Measurements from ENCODE around the gene POP5. TPM values are rescaled to one million over a fixed set of nuclear protein-coding genes. Genes with fewer than 3 reads are reported as not detected.
A peak's percentile ranks its signal among the peaks of the same experiment; 100 is the strongest.

The POP5 gene
- polyA plus RNA-seq, 3 donors: 57.2 to 78.7 (median 61.2) TPM

GRCh38 chr12:120574106-120574505, 7.1 kb downstream of the POP5 start:
- intact Hi-C loops (cut with micrococcal nuclease): loop anchor here in 1 of 2 donors (10.0 kb wide), 1 partner anchor 541 kb away; no protein-coding TSS in a partner anchor
- Histone ChIP-seq H3K27ac (ENCODE audit: low read depth in 1 of 2, low read length in 2 of 2) (no peak overlapping the region), H3K9me3 (replicated peaks in 1 of 2; ENCODE audit: control insufficient read depth in 1 of 2, insufficient read depth in 1 of 2, low read length in 2 of 2) (no peaks in the 10 kb centered on the region), H3K4me2 (replicated peaks; ENCODE audit: extremely low read depth, low read length, poor library complexity, severe bottlenecking) (no peak overlapping the region), H4K20me1 (ENCODE audit: insufficient read depth, low read length) (peaks cover 79% of the 10 kb centered on the region), H3K4me3 (replicated peaks in 1 of 3; ENCODE audit: low read depth in 2 of 3, low read length in 3 of 3) (no peak overlapping the region), H2AFZ (ENCODE audit: insufficient read depth, low read depth, low read length, poor library complexity, severe bottlenecking) (no peak overlapping the region), H3K27me3 (ENCODE audit: control insufficient read depth in 2 of 2, insufficient read depth in 2 of 2, low read length in 2 of 2) (no peaks in the 10 kb centered on the region), H3K9ac (ENCODE audit: insufficient read depth, low read length, poor library complexity, severe bottlenecking) (no peak overlapping the region), H3K79me2 (ENCODE audit: insufficient read depth, low read length) (no peaks in the 10 kb centered on the region), H3K4me1 (ENCODE audit: control insufficient read depth in 1 of 2, insufficient read depth in 2 of 2, low read length in 2 of 2) (no peaks in the 10 kb centered on the region), H3K36me3 (replicated peaks in 1 of 2; ENCODE audit: control insufficient read depth in 1 of 2, insufficient read depth in 2 of 2, low read length in 2 of 2) (peaks cover 93 to 100% of the 10 kb centered on the region in 2 donors)
- peaks cover 4% of the 10 kb centered on the region for H3K4me1 Mint-ChIP-seq
- peaks cover 84 to 99% of the 10 kb centered on the region in 2 donors for H3K36me3 Mint-ChIP-seq
- H3K4me3 Mint-ChIP-seq: no peak overlapping the region
- no peak for TF ChIP-seq CTCF (IDR thresholded peaks at IDR 0.05)
- no peaks in the 10 kb centered on the region for H3K9me3 Mint-ChIP-seq
- peak overlapping the region in 4 of 7 donors; percentile 35 to 46 (median 42) for H3K27ac Mint-ChIP-seq
- no CpG with 5 or more reads among the region's 2 CpGs for WGBS (ENCODE audit: insufficient coverage)
- H3K27me3 Mint-ChIP-seq (ENCODE audit: low read depth in 3 of 3): no peaks in the 10 kb centered on the region
- DNase-seq: no peak

DNA sequence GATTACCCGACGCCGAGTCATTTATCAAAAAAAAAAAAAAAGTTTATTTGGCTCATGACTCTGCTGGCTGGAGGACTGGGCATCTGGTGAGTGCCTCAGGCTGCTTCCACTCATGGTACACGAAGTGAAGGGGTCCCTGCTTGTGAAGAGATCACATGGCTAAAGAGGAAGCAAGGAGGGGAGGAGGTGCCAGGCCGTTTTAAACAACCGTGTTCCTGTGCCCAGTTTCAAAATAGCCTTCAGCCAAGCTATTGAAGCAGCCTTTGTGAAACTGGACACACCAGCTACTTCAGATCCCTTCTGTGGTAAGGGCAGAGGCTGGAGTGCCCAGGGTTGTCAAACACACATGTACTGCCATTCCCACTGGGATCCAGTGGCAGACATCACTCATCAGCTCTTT, 7.6 kb downstream of the POP5 start:
- intact Hi-C loops (cut with micrococcal nuclease): loop anchor here in 1 of 2 donors (10.0 kb wide), 1 partner anchor 541 kb away; no protein-coding TSS in a partner anchor
- Mint-ChIP-seq H3K36me3 (peaks cover 85 to 99% of the 10 kb centered on the region in 2 donors), H3K9me3 (no peaks in the 10 kb centered on the region), H3K27ac (peak overlapping the region in 4 of 7 donors; percentile 24 to 65 (median 52)), H3K27me3 (ENCODE audit: low read depth in 3 of 3) (no peaks in the 10 kb centered on the region), H3K4me3 (no peak overlapping the region), H3K4me1 (peaks cover 4% of the 10 kb centered on the region)
- peaks cover 94 to 100% of the 10 kb centered on the region in 2 donors for H3K36me3 ChIP-seq (replicated peaks in 1 of 2; ENCODE audit: control insufficient read depth in 1 of 2, insufficient read depth in 2 of 2, low read length in 2 of 2)
- peaks cover 81% of the 10 kb centered on the region for H4K20me1 ChIP-seq (ENCODE audit: insufficient read depth, low read length)
- no peak overlapping the region for H2AFZ ChIP-seq (ENCODE audit: insufficient read depth, low read depth, low read length, poor library complexity, severe bottlenecking)
- peak overlapping the region in 1 of 2 donors; percentile 23 for H3K27ac ChIP-seq (ENCODE audit: low read depth in 1 of 2, low read length in 2 of 2)
- 17% methylated on average over 1 of the region's 6 CpGs for WGBS (ENCODE audit: insufficient coverage)
- no peak overlapping the region for H3K9ac ChIP-seq (ENCODE audit: insufficient read depth, low read length, poor library complexity, severe bottlenecking)
- no peak for TF ChIP-seq CTCF (IDR thresholded peaks at IDR 0.05)
- no peak overlapping the region for H3K4me2 ChIP-seq (replicated peaks; ENCODE audit: extremely low read depth, low read length, poor library complexity, severe bottlenecking)
- no peaks in the 10 kb centered on the region for H3K27me3 ChIP-seq (ENCODE audit: control insufficient read depth in 2 of 2, insufficient read depth in 2 of 2, low read length in 2 of 2)
- no peaks in the 10 kb centered on the region for H3K79me2 ChIP-seq (ENCODE audit: insufficient read depth, low read length)
- DNase-seq: no peak
- H3K4me1 ChIP-seq (ENCODE audit: control insufficient read depth in 1 of 2, insufficient read depth in 2 of 2, low read length in 2 of 2): no peaks in the 10 kb centered on the region
- no peaks in the 10 kb centered on the region for H3K9me3 ChIP-seq (replicated peaks in 1 of 2; ENCODE audit: control insufficient read depth in 1 of 2, insufficient read depth in 1 of 2, low read length in 2 of 2)
- no peak overlapping the region for H3K4me3 ChIP-seq (replicated peaks in 1 of 3; ENCODE audit: low read depth in 2 of 3, low read length in 3 of 3)

All from CD14-positive monocyte (primary cell).